Activated CD4-positive, CD25-positive, alpha-beta regulatory T cell treated with anti-CD3 and anti-CD28 coated beads, Interleukin-2, amount 50 U/mL, for 72 hours (primary cell): ENCODE data around the gene BCAS2.
"Not testable (repeated sequence)": the region's sequence is repeated elsewhere in the genome, so short reads cannot be mapped to it uniquely, and the experiment has no call there.

Source experiments
- DNase-seq: peaks from one replicate; pipeline ENCODE4 v3.0.0; 2021

The BCAS2 gene

DNA sequence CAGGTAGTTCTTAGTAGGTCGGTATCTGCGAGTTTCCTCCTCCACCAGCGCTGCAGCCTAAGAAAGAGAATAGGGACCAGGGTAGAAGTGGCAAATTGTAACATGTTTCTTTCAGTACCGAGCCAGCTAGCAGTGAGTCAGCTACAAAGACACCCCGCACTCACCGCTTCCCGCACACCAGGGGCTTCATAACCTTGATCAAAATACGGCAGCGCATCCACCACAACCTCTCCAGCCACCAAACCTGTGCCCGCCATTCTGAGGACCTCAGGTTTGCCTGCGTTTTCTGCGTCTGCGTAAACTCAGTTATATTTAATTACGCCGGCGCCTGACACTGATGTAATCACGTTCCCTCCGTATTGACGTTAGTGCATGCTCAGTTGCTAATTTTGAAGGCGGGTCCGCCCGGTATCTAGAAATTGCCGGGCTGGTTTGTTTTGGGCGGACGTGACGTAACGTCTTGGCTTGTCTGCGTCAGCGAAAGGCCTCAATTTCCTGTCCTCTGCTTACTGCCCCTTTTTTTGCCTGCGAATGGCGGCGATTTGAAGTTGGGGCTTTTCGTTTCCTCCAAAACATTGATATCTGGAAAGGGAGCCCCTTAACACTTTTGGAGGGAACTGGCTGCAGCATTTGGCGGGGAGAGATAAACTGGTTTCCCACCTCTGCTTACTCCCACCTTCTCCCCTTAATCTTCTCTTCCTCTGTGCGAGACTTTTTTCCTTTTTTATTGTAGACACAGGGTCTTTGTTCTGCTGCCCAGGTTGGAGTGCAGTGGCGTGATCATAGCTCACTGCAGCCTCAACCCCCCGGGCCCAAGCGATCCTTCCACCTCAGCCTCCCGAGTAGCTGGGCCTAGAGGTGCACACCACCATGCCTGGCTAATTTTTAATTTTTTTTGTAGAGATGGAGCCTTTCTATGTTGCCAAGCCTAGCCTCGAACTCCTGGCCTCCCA is at the start of gene BCAS2:
TSS of gene BCAS2 (minus strand) at position 281 of the 953 bp plus-strand sequence. CDS start at position 257, 24 bp downstream.
- peak; percentile 86 for DNase-seq

DNA sequence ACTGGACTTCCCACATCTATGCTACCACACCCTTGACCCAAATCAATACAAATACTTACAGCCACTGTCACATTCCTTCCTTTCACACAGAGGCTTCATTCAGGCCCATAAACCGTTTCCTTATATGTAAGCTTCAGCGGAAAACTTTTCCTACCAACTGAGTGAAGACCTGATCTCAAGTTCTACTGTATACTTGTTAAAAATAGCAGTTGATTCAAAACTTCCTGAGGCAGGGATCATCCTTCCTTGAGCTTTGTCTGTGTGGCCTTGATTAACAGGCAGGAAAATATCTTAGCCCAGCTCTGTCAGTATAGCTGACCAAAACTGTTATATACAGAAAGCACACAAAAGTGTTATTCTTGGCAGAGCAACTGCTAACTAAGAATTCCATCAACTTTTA is 45.7 kb upstream of the BCAS2 start:
- no peak for DNase-seq

DNA sequence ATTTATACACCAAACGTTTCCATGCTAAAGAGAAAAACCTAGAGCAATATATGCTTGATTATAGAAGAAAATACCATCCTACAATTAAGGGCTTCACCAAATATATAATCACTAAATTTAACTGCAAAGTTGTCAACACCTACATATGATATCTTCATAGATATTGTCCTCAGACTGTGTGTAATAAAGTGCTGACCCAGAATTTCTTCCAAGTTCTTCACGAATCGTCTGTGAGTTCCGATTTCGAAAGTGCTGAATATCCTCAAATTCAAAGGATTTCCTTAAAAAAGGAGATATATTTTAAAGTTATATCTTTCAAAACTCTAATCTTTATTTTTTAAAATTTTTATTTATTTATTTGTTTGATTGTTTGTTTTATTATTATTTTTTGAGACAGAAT is 41.9 kb upstream of the BCAS2 start:
- no peak for DNase-seq

DNA sequence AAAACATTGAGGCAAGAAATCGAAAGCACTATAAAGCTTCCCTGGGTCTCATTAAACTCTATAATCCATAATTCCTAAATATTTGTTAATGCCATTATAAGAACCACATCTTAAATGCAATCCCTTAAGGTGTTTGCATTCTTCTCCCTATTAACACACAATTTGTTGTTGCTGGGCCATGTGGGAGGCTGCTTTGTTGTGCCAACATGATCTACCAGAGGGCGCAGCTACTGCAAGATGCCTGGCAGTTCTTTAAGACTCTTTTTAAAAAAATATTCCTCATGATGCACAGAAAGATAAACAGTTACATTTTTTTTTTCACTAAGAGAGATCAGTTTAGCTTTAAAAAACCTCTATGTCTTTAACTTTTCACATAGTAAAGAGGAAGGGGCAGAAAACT is 39.0 kb upstream of the BCAS2 start:
- DNase-seq = no peak

DNA sequence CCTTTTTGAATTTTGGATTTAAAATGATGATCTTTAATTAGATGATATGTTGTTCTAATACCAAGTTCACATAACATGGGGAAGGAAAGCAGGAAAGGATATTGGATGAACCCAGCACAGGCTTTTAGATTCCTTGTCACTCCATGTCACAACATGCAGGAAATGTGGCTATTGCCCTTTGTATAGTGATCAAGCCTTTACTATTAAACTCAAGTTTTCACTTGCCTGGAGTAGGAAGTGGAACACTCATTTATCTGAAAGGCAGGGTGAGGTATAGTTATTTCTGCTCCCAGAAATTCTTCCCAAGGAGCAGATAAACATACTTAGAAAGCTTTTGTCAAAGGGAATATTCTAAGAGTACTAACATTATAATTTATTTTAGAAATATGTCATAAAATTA is 37.2 kb upstream of the BCAS2 start:
- DNase-seq = no peak

DNA sequence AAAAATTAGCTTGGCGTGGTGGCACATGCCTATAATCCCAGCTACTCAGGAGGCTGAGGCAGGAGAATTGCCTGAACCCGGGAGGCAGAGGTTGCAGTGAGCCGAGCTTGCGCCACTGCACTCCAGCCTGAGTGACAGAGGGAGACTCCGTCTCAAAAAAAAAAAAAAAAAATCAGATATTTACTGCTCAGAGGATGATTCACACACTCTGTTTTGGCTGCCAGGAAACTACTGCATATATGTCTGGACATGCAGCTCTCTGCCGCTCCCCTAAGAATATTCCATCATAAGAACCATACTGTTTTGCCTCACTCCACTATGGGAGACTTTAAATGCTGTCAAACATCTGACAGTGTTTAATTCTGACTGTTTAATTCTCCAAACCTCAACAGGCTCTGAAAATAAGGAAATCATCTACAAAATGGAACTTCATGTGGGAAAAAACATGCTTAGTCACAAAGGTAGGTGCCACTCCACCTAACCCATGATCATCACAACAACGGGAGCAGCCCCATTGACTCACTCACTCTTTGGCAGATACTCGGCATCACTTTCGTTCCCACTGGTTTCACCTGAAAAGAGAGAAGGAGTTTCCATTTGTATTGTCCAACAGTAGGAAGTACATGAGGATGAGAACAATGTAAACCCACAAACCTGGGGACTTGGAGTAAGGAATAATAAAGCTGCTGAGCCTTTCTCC is 29.3 kb upstream of the BCAS2 start:
- no peak for DNase-seq

DNA sequence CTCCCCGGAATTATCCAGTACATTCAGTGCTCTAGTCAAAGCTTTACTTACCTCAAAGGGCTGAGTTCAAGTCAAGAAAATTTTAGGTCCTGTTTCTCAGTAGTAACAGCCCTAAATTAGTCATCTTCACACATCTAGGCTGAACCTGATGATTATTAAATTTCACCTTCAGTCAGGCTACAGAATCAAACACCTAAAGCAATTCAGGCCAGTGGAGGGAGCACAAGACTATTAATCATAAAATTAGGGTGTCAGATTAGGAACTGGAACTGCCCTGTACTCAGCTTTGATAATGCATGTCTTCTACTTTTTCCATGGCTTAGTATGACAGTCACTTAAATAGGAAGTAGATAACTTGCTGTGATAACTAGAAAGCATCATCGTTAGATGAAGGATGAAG is 28.4 kb upstream of the BCAS2 start:
- no peak for DNase-seq

DNA sequence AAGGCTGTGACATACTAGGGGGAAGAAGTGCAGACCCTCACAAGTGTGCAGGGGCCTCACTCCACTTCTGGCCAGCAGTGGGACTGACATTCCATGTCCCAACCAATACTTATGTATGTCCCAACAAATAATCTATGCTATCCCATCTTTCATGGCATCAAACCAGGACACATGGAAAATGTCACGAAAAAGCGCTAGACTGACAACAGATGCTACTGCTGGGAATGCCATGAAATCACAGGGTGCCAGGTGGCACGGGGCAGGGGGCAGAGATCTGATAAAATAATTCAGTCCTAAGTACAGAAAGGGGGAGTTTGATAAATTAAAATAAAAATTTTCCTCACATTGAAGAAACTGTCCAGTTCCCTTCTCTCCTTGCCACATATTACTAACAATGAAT is 27.6 kb upstream of the BCAS2 start:
- DNase-seq = no peak

DNA sequence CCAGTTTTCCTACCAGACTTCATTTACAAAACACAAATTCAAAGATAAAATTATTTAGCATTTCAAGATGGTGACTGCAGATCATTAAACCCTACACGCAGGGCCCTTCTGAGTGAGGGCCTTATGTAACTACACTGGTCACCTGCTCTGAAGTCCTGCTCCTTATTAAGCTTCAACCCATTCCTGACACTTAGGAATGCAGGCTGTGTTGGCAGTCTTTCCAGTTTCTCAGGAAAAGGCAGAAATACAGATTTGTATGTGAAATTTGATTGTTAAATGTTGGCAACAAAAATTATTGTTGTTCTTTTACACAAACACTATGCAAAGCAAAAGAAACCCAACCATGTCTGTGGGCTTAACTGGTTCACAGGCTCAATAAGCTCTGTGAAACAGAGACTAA is 25.8 kb upstream of the BCAS2 start:
- no peak for DNase-seq

DNA sequence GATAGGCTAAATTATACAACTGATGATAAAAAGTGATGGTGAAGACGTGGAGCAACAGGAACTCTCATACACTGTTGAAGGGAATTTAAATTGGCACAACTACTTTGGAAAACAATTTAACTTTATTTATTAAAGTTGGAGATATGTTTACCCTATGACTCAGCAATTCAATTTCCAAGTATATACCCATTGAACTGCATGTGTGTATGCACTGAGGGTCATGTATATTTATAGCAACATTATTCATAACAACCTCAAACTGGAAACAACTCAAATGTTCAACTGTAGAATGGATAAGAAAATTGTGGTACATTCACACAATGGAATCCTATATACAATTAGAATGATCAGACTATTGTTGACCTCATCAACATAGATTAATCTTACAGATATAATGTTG is 16.5 kb upstream of the BCAS2 start:
- DNase-seq = no peak

DNA sequence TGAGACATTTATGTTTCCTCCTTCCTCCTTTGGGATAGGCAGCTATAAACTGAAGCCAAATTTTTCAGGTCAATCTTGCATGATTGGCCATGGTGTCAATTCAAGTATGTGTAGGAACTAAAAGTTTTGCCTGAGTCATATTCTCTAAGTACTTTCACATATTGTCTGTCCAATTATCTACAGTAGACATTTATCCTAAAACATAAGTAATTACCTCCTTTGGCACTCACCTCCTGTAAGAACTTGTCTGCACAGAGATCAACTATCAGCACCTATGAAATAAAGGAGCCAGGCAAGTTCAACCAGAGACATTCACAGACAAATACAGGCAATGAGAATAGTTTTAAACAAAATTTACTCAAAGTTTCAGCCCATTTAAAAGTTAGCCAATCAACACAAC is 14.2 kb upstream of the BCAS2 start:
- DNase-seq = no peak

DNA sequence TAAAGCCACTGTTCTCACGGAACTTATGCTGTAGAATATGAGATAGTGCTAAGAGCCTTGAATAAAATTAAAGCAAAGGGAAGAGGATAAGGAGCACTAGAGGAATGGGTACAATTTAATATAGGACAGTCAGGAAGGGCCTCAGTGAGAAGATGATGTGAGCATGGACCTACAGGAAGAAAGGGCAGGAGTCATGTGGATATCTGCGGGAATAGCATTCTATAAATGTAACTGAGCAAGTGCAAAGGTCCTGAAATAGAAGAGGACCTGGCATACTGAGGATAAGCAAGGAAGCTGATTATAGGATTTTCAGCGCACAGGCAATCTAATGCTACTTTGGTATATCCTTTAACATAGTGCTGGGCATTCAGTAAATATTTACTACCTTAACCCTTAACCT is 12.6 kb upstream of the BCAS2 start:
- no peak for DNase-seq

DNA sequence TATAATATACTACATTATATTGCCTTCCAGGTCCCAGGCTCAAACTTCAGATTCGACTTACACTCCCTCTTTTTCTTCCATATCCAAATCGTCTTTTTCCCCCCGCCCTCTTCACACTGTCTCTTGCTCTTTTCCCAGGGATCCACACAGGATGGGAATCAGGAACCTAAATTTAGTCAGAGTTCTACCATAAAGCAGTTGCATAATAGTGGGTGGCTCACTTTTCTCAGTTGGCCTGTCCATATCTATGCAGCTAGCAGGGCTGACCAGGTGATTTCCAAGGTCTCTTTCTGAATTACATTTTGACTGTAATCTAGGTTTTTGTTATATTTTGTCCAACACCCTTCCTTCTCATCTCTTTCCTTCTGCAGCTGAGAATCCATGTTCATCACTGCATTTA is 7.7 kb upstream of the BCAS2 start:
- DNase-seq = no peak

DNA sequence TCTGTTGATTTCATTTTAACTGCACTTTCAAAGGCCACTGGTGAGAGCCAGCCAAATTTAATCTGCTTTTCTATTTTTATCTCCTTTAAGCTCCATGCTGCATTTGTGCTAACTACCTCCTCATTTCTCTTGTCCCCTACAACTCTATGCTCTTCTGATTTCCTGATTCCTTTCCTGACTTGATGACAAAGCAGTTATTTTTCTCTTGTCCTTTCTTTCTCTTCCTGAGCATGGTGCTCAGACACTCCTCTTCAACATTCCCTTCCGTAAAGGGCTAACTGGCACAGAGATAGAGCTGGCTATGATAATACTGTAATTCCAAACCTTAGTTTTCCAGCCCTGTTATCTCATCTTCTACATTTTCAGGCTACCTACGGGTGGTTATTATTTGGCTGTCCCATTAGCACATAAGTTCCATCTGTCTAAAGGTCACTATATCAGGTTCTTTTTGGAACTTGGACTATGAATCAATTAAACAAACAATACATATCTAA is 6.8 kb upstream of the BCAS2 start:
- DNase-seq = no peak

DNA sequence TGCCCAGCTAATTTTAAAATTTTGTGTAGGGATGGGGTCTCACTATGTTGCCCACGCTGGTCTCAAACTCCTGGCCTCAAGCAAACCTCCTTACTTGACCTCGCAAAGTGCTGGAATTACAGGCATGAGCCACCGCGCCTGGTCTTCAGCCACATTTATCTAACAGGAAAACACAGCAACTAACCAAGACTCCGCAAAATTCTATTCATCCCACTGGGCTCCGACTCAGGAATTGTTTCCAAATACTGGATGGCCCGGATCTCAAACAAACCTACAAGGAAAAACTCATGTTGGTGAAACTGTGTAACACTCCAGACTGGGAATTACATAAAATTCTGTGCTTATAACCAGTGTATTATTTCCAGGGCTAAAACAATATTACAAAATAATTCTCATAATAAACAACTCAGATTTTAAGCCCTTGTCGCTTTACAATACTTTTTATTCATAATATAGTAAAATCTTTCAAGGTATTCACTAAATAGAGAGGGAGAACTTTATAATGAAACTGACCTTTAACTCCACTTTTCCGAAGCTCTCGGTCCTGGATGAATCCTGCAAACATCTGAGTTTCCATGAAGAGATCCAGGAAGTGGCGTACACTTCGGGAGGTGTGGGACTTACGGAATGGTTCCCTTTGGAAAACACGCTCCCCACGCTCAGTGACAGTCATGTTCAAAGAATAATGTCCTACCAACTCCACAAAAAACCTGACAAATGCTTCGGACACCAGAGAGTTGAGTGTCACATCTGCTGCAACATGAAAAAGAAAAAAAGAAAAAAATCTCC is 6.0 kb upstream of the BCAS2 start:
- DNase-seq = no peak

DNA sequence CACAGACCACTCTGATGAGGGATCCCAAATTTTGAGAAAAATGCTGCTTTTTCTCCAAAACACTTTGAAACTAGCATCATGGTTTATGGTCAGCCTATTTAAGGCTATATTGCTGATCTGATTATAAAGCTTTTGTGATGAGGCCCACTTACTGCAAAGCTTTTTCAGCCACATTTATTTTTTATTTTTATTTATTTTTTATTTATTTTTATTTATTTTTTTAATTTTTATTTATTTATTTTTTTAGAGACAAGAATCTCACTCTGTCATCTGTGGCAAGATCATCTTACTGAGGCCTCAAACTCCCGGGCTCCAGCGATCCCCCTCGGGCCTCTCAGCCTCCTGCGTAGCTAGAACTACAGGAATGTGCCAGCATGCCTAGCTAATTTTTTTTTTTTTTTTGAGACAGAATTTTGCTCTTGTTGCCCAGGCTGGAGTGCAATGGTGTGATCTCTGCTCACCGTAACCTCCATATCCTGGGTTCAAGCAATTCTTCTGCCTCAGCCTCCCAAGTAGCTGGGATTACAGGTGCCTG is 5.2 kb upstream of the BCAS2 start:
- no peak for DNase-seq

DNA sequence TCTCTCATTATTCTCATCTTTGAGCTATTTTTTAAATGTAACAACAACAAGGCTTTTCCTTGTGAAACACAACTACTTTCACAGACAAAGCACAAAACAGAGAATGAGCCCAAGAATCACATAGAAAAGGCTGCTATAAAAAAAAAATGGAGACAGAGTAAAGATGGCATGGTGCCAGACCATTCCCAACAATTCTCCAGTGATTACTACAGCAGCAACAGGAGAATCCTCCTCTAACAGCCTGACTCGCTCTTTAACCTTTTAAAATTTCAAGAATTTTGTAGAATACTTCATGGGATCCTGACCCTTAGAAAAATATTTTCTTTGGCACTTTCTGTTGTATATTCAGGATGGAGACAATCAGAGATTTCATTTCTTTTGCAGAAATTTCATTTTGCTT is 3.8 kb upstream of the BCAS2 start:
- no peak for DNase-seq

DNA sequence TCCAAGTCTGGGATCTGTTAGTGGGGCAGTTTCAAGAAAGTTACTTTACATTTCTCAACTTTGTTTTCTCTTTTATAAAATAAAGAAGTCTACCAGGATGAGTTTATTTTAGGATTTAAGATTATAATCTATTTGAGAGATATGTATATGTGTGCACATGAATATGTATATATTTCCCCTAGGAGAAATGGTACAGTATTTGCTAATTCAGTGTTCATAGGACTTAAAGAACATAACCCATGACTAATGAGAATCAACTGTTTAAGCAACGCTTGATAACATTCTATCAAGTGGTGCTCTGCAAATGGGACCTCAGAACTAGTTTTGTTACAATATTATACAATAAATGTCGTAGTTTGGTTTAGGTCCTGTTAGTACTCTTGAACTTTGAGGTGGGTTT is 7.0 kb downstream of the BCAS2 start:
- DNase-seq = no peak

DNA sequence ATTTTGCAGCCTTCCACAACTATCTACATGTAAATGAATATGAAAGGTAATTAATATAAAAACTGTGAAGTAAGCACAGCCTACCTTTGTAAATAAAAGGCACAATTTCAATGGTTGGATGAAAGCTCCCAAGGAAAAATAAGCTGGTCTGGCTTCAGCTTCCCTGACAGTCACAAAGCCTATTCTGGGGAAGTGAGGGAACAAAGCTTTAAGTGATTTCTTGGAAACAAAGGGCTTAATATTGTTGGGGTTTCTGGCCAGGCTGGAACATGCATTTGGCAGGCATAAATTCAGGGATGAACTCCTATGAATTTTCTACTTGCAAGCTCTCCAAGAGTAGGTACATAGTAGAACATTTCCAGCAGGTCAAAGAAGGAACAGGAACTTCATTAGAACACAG is 17.3 kb downstream of the BCAS2 start:
- DNase-seq = no peak

DNA sequence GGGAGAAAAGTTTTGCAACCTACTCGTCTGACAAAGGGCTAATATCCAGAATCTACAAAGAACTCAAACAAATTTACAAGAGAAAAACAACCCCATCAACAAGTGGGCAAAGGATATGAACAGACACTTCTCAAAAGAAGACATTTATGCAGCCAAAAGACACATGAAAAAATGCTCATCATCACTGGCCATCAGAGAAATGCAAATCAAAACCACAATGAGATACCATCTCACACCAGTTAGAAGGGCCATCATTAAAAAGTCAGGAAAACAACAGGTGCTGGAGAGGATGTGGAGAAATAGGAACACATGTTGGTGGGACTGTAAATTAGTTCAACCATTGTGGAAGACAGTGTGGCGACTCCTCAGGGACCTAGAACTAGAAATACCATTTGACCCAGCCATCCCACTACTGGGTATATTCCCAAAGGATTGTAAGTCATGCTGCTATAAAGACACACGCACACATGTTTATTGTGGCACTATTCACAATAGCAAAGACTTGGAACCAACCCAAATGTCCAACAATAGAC is 18.4 kb downstream of the BCAS2 start:
- DNase-seq = not testable (repeated sequence)

DNA sequence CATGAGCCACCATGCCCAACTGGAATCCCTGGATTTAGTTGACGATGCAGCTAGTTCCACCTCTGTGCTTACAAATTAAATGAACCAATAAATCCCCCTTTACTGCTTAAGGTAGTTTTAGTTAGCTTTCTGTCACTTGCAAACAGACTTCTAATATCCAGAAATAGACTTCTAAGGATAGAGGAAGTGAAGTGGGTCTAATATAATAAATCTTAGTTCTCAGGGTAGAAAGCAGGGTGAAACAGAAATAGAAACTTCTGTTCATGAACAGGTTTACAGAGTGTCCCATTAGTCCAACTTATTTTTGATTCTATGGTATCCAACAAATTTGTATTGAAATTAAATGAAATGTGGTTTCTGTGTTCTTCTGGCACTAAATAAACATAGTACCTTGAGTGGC is 20.1 kb downstream of the BCAS2 start:
- no peak for DNase-seq

DNA sequence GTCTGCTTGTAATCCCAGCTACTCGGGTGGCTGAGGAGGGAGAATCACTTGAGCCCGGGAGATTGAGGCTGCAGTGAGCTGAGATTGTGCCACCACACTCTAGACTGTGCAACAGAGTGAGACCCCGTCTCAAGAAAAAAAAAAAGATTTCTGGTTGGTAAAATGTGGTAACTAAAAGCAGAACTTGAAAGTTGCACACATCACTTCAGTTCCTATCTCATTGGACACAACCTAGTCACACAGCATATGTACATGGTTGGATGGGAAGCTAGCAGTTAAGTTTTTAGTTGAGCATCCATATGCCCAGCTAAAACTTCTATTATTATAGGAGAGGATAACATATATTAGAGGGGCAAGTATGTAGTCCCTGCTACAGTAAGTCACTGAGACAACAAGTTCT is 22.1 kb downstream of the BCAS2 start:
- DNase-seq = no peak

DNA sequence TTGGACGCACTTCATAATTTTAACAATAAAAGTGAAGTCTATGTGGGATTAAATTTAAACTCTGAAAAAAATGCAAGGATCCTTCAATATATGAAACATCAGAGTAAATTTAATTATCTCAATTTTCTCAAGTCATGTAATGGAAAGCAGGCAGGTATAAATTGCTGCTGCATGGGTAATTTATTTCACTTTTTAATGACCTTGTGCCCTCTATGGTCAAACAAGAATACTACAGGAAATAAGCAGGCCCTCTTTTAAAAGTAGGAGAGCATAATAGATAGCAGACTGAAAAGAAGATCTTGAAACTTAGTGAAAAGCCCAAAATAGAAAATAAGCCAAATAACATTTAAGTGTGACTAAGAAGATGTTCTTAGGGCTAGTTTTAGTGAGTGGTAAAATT is 22.9 kb downstream of the BCAS2 start:
- no peak for DNase-seq
